ENCODE measurements around the gene AKR1C1. TPM values are rescaled to one million over a fixed set of nuclear protein-coding genes. Genes with fewer than 3 reads are reported as not detected.
"Not testable (repeated sequence)": the region's sequence is repeated elsewhere in the genome, so short reads cannot be mapped to it uniquely, and the experiment has no call there.

AKR1C1 gene
- total RNA-seq, 2 donors from 2014 or later: 91.5 to 160 TPM

DNA sequence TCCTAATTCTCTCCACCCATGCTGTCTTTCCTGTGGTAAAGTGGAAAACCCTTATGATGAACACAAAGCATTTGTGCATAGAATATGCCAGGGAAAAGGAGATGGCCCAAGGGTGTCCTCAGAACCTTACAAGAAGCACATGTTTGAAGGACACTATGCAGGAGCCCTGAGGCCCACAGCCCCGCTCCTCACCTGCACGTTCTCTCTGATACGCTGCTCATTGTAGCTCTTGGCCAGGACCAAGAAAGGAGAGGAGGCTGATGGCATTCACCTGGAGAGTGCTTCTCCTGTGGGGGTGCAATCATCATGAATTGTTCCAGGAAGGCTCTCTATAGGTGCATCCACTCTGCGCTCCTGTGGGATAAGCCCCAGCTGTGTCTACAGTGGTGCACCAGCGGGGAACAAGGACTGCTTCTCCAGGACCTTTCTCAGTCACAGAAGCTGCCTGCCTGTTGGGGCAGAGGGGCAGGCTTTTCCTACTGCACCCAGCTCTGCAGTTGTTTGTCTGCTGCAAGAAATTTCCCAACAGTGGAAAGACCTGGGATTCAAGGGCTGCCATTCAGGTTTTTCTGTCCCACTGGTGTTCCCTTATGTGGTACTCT is 20.5 kb downstream of the AKR1C1 start:
- ATAC-seq (ENCODE audit: insufficient number of reproducible peaks, low FRiP score, low read depth): no peak
- H3K4me1 ChIP-seq (ENCODE audit: control insufficient read depth in 1 of 2, low read depth in 2 of 2): peaks cover 5 to 22% of the 10 kb centered on the region in 2 donors
- H3K36me3 ChIP-seq: no peaks in the 10 kb centered on the region

DNA sequence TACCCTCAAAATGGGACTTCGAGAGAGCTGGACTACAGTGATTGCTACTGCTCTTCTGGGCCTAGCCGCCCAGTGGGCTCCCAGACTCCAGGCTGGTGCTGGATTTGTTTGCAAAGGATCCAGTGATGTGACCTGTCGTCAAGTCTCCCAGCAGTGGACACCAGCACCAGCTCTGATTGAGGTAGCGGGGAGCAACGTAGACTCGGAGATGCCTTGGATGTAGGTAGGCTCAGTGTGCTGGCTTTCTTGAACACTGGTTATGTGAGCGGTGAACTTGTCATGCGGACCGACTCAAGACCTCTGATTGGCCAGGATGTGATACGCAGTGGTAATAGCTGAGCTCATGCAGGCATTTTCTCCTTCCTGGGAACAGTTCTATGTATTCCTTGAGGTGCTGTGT is 21.0 kb downstream of the AKR1C1 start:
- H3K27ac ChIP-seq: no peak overlapping the region
- H3K4me1 ChIP-seq (ENCODE audit: control insufficient read depth in 1 of 2, low read depth in 2 of 2): peaks cover 5 to 22% of the 10 kb centered on the region in 2 donors
- H3K27me3 ChIP-seq (replicated peaks; ENCODE audit: insufficient read depth): no peaks in the 10 kb centered on the region
- TF ChIP-seq, protein P1, sequence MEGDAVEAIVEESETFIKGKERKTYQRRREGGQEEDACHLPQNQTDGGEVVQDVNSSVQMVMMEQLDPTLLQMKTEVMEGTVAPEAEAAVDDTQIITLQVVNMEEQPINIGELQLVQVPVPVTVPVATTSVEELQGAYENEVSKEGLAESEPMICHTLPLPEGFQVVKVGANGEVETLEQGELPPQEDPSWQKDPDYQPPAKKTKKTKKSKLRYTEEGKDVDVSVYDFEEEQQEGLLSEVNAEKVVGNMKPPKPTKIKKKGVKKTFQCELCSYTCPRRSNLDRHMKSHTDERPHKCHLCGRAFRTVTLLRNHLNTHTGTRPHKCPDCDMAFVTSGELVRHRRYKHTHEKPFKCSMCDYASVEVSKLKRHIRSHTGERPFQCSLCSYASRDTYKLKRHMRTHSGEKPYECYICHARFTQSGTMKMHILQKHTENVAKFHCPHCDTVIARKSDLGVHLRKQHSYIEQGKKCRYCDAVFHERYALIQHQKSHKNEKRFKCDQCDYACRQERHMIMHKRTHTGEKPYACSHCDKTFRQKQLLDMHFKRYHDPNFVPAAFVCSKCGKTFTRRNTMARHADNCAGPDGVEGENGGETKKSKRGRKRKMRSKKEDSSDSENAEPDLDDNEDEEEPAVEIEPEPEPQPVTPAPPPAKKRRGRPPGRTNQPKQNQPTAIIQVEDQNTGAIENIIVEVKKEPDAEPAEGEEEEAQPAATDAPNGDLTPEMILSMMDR (IDR thresholded peaks at IDR 0.05): no peak
- no peaks in the 10 kb centered on the region for H3K9me3 ChIP-seq
- DNase-seq (ENCODE audit: low spot score): no peak
- ATAC-seq (ENCODE audit: insufficient number of reproducible peaks, low FRiP score, low read depth): no peak
- H3K4me3 ChIP-seq: no peak overlapping the region
- H3K36me3 ChIP-seq: no peaks in the 10 kb centered on the region

More for the DNA sequence above, 20.5 kb downstream of the AKR1C1 start:
- TF ChIP-seq, protein P1 (IDR thresholded peaks at IDR 0.05): no peak
- H3K27ac ChIP-seq: peak overlapping the region in 1 of 2 donors; percentile 81
- no peak for DNase-seq (ENCODE audit: low spot score)
- H3K4me3 ChIP-seq: no peak overlapping the region
- H3K9me3 ChIP-seq: no peaks in the 10 kb centered on the region
- no peaks in the 10 kb centered on the region for H3K27me3 ChIP-seq (replicated peaks; ENCODE audit: insufficient read depth)

DNA sequence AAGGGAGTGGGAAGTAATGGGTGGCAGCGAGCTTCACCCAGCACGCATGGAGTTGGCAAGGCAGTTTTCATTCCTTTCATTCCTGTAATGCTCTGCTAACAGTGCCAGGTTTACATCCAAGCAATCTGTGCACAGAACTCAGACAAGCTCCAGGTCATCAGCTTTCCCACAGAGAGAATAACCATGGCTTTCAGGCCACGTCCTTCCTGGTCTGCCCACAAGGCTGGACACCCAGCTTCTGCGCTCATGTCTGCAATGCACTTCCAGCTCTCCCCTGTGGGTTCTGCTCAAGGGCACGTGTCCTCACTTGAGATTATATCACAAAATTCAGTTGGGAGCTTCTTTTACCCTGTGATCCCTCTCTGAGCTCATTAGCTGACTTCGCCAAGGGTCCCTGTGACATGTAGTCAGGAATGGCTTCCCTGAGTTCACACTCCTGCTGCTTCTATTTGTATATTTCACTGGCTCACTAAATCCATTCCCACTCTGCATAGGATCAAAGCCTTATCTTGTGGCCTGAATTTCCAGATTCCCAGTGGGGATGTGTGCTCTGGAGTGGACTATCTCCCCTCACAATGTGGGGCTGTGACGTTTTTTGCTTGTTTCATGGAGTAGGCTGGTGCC is 21.9 kb downstream of the AKR1C1 start:
- Histone ChIP-seq H3K36me3 (no peaks in the 10 kb centered on the region), H3K27me3 (replicated peaks; ENCODE audit: insufficient read depth) (no peaks in the 10 kb centered on the region), H3K4me1 (ENCODE audit: control insufficient read depth in 1 of 2, low read depth in 2 of 2) (peaks cover 5 to 22% of the 10 kb centered on the region in 2 donors), H3K27ac (peak overlapping the region; percentile 24 to 46), H3K4me3 (no peak overlapping the region), H3K9me3 (no peaks in the 10 kb centered on the region)
- no peak for DNase-seq (ENCODE audit: low spot score)
- no peak for ATAC-seq (ENCODE audit: insufficient number of reproducible peaks, low FRiP score, low read depth)
- TF ChIP-seq, protein P1 (IDR thresholded peaks at IDR 0.05): peak; percentile 25

- not testable (repeated sequence) for H3K27ac ChIP-seq; ATAC-seq (ENCODE audit: insufficient number of reproducible peaks, low FRiP score, low read depth); H3K36me3 ChIP-seq; H3K4me3 ChIP-seq; DNase-seq (ENCODE audit: low spot score); H3K27me3 ChIP-seq (replicated peaks; ENCODE audit: insufficient read depth); H3K9me3 ChIP-seq
- H3K4me1 ChIP-seq (ENCODE audit: control insufficient read depth in 1 of 2, low read depth in 2 of 2): peaks cover 5 to 12% of the 10 kb centered on the region in 2 donors
Observed at GRCh38 chr10:4988000-4988641, 24.9 kb downstream of the AKR1C1 start.

GRCh38 chr10:4990217-4990616 is 27.0 kb downstream of the AKR1C1 start:
- TF ChIP-seq, protein P1 (IDR thresholded peaks at IDR 0.05): no peak
- DNase-seq (ENCODE audit: low spot score): no peak
- Histone ChIP-seq H3K27ac (no peak overlapping the region), H3K4me3 (no peak overlapping the region), H3K4me1 (ENCODE audit: control insufficient read depth in 1 of 2, low read depth in 2 of 2) (peaks cover 2 to 4% of the 10 kb centered on the region in 2 donors), H3K27me3 (replicated peaks; ENCODE audit: insufficient read depth) (no peaks in the 10 kb centered on the region), H3K36me3 (no peaks in the 10 kb centered on the region), H3K9me3 (no peaks in the 10 kb centered on the region)
- no peak for ATAC-seq (ENCODE audit: insufficient number of reproducible peaks, low FRiP score, low read depth)

GRCh38 chr10:4991463-4991862 is 28.2 kb downstream of the AKR1C1 start:
- H3K27ac ChIP-seq; H3K27me3 ChIP-seq (replicated peaks; ENCODE audit: insufficient read depth); H3K4me1 ChIP-seq (ENCODE audit: control insufficient read depth in 1 of 2, low read depth in 2 of 2); H3K9me3 ChIP-seq; ATAC-seq (ENCODE audit: insufficient number of reproducible peaks, low FRiP score, low read depth); H3K36me3 ChIP-seq; H3K4me3 ChIP-seq; DNase-seq (ENCODE audit: low spot score): not testable (repeated sequence)

DNA sequence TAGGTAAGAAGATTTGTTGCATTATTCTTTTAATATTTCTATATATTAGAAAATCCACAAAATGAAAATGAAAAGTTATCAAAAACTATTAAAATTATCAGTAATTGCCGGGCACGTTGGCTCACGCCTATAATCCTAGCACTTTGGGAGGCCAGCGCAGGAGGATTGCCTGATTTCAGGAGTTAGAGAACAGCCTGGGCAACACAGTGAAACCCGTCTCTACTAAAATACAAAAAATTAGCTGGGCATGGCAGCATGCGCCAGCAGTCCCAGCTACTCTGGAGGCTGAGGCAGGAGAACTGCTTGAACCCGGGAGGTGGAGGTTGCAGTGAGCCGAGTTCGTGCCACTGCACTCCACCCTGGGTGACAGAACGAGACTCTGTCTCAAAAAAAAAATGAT is 29.3 kb downstream of the AKR1C1 start:
- ATAC-seq (ENCODE audit: insufficient number of reproducible peaks, low FRiP score, low read depth); H3K4me1 ChIP-seq (ENCODE audit: control insufficient read depth in 1 of 2, low read depth in 2 of 2); H3K27me3 ChIP-seq (replicated peaks; ENCODE audit: insufficient read depth); DNase-seq (ENCODE audit: low spot score); H3K4me3 ChIP-seq; H3K36me3 ChIP-seq; H3K9me3 ChIP-seq; H3K27ac ChIP-seq: not testable (repeated sequence)

GRCh38 chr10:4994260-4994659 is 31.0 kb downstream of the AKR1C1 start:
- DNase-seq (ENCODE audit: low spot score); H3K27me3 ChIP-seq (replicated peaks; ENCODE audit: insufficient read depth); H3K9me3 ChIP-seq; H3K4me1 ChIP-seq (ENCODE audit: control insufficient read depth in 1 of 2, low read depth in 2 of 2); H3K36me3 ChIP-seq; H3K27ac ChIP-seq; ATAC-seq (ENCODE audit: insufficient number of reproducible peaks, low FRiP score, low read depth); H3K4me3 ChIP-seq: not testable (repeated sequence)

Measured in thoracic aorta (tissue), 2 donors.